GM23248 (cell line): ENCODE results near the gene KCND3. TPM values are rescaled to one million over a fixed set of nuclear protein-coding genes. Genes with fewer than 3 reads are reported as not detected.
"Not testable (repeated sequence)": the region's sequence is repeated elsewhere in the genome, so short reads cannot be mapped to it uniquely, and the experiment has no call there.

Experiments
- DNase-seq: peaks from one replicate; pipeline ENCODE4 v3.0.0-alpha.2; 2015
- H2AFZ ChIP-seq: fragments of 200-600 bp; sonication (generic); 2 replicates; pipeline ENCODE4 v1.6.1; 2016; ENCODE audit warnings: antibody characterized with exemption
- H3F3A ChIP-seq: fragments of 200-600 bp; sonication (generic); 2 replicates; pipeline ENCODE4 v1.6.1; 2016; ENCODE audit warnings: mild to moderate bottlenecking, antibody characterized with exemption, mixed run types; ENCODE audit not compliant: insufficient read depth
- H3K27ac ChIP-seq: fragments of 200-600 bp; sonication (generic); 2 replicates; pipeline ENCODE4 v1.5.1; 2016; ENCODE audit warnings: mild to moderate bottlenecking
- H3K27me3 ChIP-seq: fragments of 200-600 bp; sonication (generic); replicated peaks from 2 replicates; pipeline ENCODE4 v1.6.1; 2016; ENCODE audit warnings: mild to moderate bottlenecking; ENCODE audit not compliant: insufficient read depth
- H3K36me3 ChIP-seq: fragments of 200-600 bp; sonication (generic); 2 replicates; pipeline ENCODE4 v1.6.1; 2016; ENCODE audit warnings: low read depth, mild to moderate bottlenecking
- H3K4me1 ChIP-seq: fragments of 200-600 bp; sonication (generic); 2 replicates; pipeline ENCODE4 v1.6.1; 2016; ENCODE audit warnings: mild to moderate bottlenecking; ENCODE audit not compliant: insufficient read depth
- H3K4me2 ChIP-seq: fragments of 200-600 bp; sonication (generic); one replicate; pipeline ENCODE4 v1.6.1; 2016; ENCODE audit warnings: mild to moderate bottlenecking; ENCODE audit not compliant: unreplicated experiment
- H3K4me3 ChIP-seq: fragments of 200-600 bp; sonication (generic); 2 replicates; pipeline ENCODE4 v1.5.1; 2016; ENCODE audit warnings: mild to moderate bottlenecking
- H3K79me2 ChIP-seq: fragments of 200-600 bp; sonication (generic); 2 replicates; pipeline ENCODE4 v1.6.1; 2016; ENCODE audit warnings: mild to moderate bottlenecking; ENCODE audit not compliant: insufficient read depth
- H3K9ac ChIP-seq: fragments of 200-600 bp; sonication (generic); 2 replicates; pipeline ENCODE4 v1.6.1; 2016; ENCODE audit warnings: mild to moderate bottlenecking
- H3K9me2 ChIP-seq: fragments of 200-600 bp; sonication (generic); 2 replicates; pipeline ENCODE4 v1.6.1; 2016; ENCODE audit warnings: mixed run types, mild to moderate bottlenecking, moderate library complexity; ENCODE audit not compliant: insufficient read depth
- H3K9me3 ChIP-seq: fragments of 200-600 bp; sonication (generic); one replicate; pipeline ENCODE4 v1.6.1; 2017; ENCODE audit warnings: low read depth
- H4K20me1 ChIP-seq: fragments of 200-600 bp; sonication (generic); 2 replicates; pipeline ENCODE4 v1.6.0; 2016; ENCODE audit not compliant: insufficient read depth
- EZH2 ChIP-seq: fragments of 200-600 bp; sonication (generic); IDR thresholded peaks from 2 replicates; pipeline ENCODE4 v1.6.1; 2018; ENCODE audit warnings: antibody characterized with exemption, mild to moderate bottlenecking; ENCODE audit not compliant: insufficient read depth, poor library complexity, severe bottlenecking
- EZH2phosphoT487 ChIP-seq: fragments of 200-600 bp; sonication (generic); IDR thresholded peaks from 2 replicates; pipeline ENCODE4 v1.6.1; 2018; ENCODE audit warnings: antibody characterized with exemption, moderate library complexity, mild to moderate bottlenecking, low read depth; ENCODE audit not compliant: insufficient read depth
- WGBS, 2 experiments: methylation state at CpG; one replicate each; pipeline ENCODE4 v1.1.6; 2015 to 2017; ENCODE audit warnings: low lambda C conversion rate in 2 of 2, low coverage in 1 of 2; ENCODE audit errors: missing lambda C conversion rate in 2 of 2; 5-methylcytosine and 5-hydroxymethylcytosine counted together
- in situ Hi-C: fragments of 300-500 bp; cut with MboI; formaldehyde crosslinking; loops from 2 replicates; pipeline ENCODE4 v1.15.0; 2020
- polyA plus RNA-seq: library from polyadenylated mRNA; unstranded; fragments of >200 nt; fragmentation: Nextera tagmentation; extraction: Ambion mirVana; gene quantifications from 2 replicates; pipeline ENCODE4 v1.2.1, GENCODE V29; 2016
- total RNA-seq: library from RNA; depleted of rRNA; stranded (reverse); fragments of >200 nt; shearing (Covaris generic); gene quantifications from 2 replicates; pipeline ENCODE4 v1.2.3, GENCODE V29; 2014

The KCND3 gene
- total and polyA plus RNA-seq, 2 experiments from 2014 or later, result 0.08 to 0.22 TPM

DNA sequence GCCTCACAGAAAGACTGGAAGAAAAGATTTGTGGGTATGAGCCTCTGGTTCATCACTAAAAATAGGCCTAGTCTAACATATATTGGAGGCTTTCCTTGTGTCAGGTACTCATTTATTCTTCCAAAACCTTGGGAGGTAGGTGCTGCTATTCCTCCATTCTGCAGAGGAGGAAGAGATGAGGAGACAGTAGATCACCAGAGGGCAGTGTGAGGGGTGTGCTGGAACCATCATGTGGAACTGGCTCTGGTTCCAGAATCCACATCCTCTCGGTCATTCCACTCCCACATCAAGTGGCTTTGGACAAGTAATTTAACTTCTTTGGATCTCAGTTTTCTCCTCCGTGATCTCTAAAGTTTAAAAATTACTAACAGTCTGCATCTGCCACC is 242.9 kb downstream of the KCND3 start:
- in situ Hi-C loops, result no loop called here
- H3K27ac ChIP-seq, result peak overlapping the region; percentile 37; the same call in 1 of the 2 replicates

GRCh38 chr1:111745675-111746613 is 243.5 kb downstream of the KCND3 start:
- Histone ChIP-seq H3F3A (peaks cover 22% of the 10 kb centered on the region), H3K36me3 (no peaks in the 10 kb centered on the region), H3K4me2 (no peak overlapping the region), H3K9me3 (no peaks in the 10 kb centered on the region), H3K9me2 (no peaks in the 10 kb centered on the region), H3K4me3 (no peak overlapping the region), H2AFZ (no peak overlapping the region), H3K27ac (peak overlapping the region; percentile 37; the same call in 1 of the 2 replicates), H3K79me2 (no peaks in the 10 kb centered on the region), H3K9ac (no peak overlapping the region), H3K4me1 (peaks cover 27% of the 10 kb centered on the region), H4K20me1 (no peaks in the 10 kb centered on the region), H3K27me3 (no peaks in the 10 kb centered on the region)
- WGBS, 2 experiments, result 85 to 90% methylated on average over 9 of the region's 9 CpGs
- peak; percentile 64 for DNase-seq
- in situ Hi-C loops, result no loop called here
- TF ChIP-seq EZH2phosphoT487, result no peak
- no peak for TF ChIP-seq EZH2

More for the DNA sequence above, 242.9 kb downstream of the KCND3 start:
- Histone ChIP-seq H4K20me1 (no peaks in the 10 kb centered on the region), H3K4me3 (no peak overlapping the region), H3K4me1 (peaks cover 27% of the 10 kb centered on the region), H3K9ac (no peak overlapping the region), H3K79me2 (no peaks in the 10 kb centered on the region), H3K27me3 (no peaks in the 10 kb centered on the region), H3K9me3 (no peaks in the 10 kb centered on the region), H3K4me2 (no peak overlapping the region), H2AFZ (no peak overlapping the region), H3F3A (peaks cover 22% of the 10 kb centered on the region), H3K9me2 (no peaks in the 10 kb centered on the region), H3K36me3 (no peaks in the 10 kb centered on the region)
- DNase-seq, result peak; percentile 15
- 63 to 65% methylated on average over 2 of the region's 2 CpGs for WGBS, 2 experiments
- TF ChIP-seq EZH2phosphoT487 (no peak), EZH2 (no peak)

GRCh38 chr1:111743679-111744101 is 245.8 kb downstream of the KCND3 start:
- H3K9ac ChIP-seq, result peak overlapping the region; percentile 35; the same call in 1 of the 2 replicates
- 9 to 22% methylated on average over 3 of the region's 3 CpGs for WGBS, 2 experiments

DNA sequence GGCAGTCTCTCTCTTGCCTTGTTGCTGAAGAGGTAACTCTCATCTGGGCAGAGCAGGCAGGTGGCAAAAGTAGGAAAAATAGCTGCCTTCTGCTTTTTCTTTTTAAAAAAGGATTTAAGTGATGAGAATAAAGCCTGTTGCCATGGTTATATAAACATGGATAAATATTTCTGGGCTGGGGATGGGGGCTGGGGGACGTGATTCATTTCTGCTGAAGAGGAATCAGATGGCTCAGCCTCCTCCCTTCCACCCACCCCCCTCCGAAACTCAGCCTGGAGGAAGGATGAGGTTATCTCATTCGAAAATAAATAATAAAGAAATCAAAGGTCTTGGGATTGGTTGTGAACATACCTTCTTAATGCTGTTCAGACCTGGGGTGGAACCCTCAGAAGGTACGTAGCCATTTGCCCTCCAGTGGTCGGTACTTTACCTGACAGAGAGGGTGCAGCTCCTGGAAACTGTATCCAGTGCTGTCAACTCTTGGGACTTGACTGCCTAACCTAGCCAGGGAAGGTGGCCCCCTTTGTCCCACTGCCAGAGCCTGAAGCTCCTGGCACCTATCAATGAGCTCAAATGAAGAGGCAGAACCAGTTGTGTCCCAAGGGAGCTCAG is 246.4 kb downstream of the KCND3 start:
- Histone ChIP-seq H4K20me1 (no peaks in the 10 kb centered on the region), H3K27ac (peak overlapping the region; percentile 49), H3K9ac (no peak overlapping the region), H3K79me2 (no peaks in the 10 kb centered on the region), H3K9me2 (no peaks in the 10 kb centered on the region), H3K4me1 (peaks cover 29% of the 10 kb centered on the region), H3K4me2 (no peak overlapping the region), H3F3A (peaks cover 22% of the 10 kb centered on the region), H3K27me3 (no peaks in the 10 kb centered on the region), H2AFZ (no peak overlapping the region), H3K4me3 (no peak overlapping the region), H3K9me3 (no peaks in the 10 kb centered on the region), H3K36me3 (no peaks in the 10 kb centered on the region)
- WGBS, 2 experiments, result 76 to 91% methylated on average over 5 of the region's 5 CpGs
- TF ChIP-seq EZH2 (no peak), EZH2phosphoT487 (no peak)
- peak; percentile 50 for DNase-seq
- in situ Hi-C loops, result no loop called here

More at GRCh38 chr1:111743679-111744101, 245.8 kb downstream of the KCND3 start:
- peak; percentile 81 for DNase-seq
- H3F3A ChIP-seq, result peaks cover 22% of the 10 kb centered on the region
- H4K20me1 ChIP-seq, result no peaks in the 10 kb centered on the region
- peak overlapping the region; percentile 1; the same call in 1 of the 2 replicates for H2AFZ ChIP-seq
- H3K4me2 ChIP-seq, result peak overlapping the region; percentile 5
- no peak for TF ChIP-seq EZH2
- TF ChIP-seq EZH2phosphoT487, result no peak
- peaks cover 27% of the 10 kb centered on the region for H3K4me1 ChIP-seq
- H3K9me3 ChIP-seq, result no peaks in the 10 kb centered on the region
- no peaks in the 10 kb centered on the region for H3K79me2 ChIP-seq
- no peaks in the 10 kb centered on the region for H3K27me3 ChIP-seq
- H3K27ac ChIP-seq, result peak overlapping the region; percentile 49
- in situ Hi-C loops, result no loop called here
- H3K9me2 ChIP-seq, result no peaks in the 10 kb centered on the region
- no peak overlapping the region for H3K4me3 ChIP-seq
- no peaks in the 10 kb centered on the region for H3K36me3 ChIP-seq

GRCh38 chr1:111742292-111742691 is 247.2 kb downstream of the KCND3 start:
- in situ Hi-C loops, result not testable (repeated sequence)

More at GRCh38 chr1:111742292-111742691, 247.2 kb downstream of the KCND3 start:
- not testable (repeated sequence) for H3K4me2 ChIP-seq, H4K20me1 ChIP-seq, DNase-seq, H3K9me2 ChIP-seq, H3K79me2 ChIP-seq, H3K9me3 ChIP-seq, H2AFZ ChIP-seq, H3K9ac ChIP-seq, H3K36me3 ChIP-seq, H3K4me3 ChIP-seq, H3K27ac ChIP-seq, H3K27me3 ChIP-seq
- 95 to 96% methylated on average over 14 of the region's 14 CpGs for WGBS, 2 experiments
- H3F3A ChIP-seq, result peaks cover 16% of the 10 kb centered on the region
- H3K4me1 ChIP-seq, result peaks cover 32% of the 10 kb centered on the region
